ENCODE results near the gene TMBIM6.
"Not testable (repeated sequence)": the region's sequence is repeated elsewhere in the genome, so short reads cannot be mapped to it uniquely, and the experiment has no call there.

Gene TMBIM6

DNA sequence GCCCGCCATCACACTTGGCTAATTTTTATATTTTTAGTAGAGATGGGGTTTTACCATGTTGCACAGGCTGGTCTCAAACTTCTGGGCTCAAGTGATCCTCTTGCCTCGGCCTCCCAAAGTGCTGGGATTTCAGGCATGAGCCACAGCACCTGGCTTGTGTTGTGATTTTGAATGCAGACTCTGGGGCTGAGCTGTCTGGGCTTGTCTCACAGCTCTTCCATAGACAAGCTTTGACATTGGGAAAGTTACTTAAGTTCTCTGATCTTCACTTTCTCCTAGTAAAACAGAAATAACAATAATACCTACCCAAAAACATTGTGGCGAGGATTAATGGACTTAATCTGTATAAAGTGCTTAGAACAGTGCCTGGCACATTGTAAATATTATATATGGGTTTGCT lies 36.0 kb downstream of the TMBIM6 start:
- DNase-seq (ENCODE audit: low read depth): no peak

DNA sequence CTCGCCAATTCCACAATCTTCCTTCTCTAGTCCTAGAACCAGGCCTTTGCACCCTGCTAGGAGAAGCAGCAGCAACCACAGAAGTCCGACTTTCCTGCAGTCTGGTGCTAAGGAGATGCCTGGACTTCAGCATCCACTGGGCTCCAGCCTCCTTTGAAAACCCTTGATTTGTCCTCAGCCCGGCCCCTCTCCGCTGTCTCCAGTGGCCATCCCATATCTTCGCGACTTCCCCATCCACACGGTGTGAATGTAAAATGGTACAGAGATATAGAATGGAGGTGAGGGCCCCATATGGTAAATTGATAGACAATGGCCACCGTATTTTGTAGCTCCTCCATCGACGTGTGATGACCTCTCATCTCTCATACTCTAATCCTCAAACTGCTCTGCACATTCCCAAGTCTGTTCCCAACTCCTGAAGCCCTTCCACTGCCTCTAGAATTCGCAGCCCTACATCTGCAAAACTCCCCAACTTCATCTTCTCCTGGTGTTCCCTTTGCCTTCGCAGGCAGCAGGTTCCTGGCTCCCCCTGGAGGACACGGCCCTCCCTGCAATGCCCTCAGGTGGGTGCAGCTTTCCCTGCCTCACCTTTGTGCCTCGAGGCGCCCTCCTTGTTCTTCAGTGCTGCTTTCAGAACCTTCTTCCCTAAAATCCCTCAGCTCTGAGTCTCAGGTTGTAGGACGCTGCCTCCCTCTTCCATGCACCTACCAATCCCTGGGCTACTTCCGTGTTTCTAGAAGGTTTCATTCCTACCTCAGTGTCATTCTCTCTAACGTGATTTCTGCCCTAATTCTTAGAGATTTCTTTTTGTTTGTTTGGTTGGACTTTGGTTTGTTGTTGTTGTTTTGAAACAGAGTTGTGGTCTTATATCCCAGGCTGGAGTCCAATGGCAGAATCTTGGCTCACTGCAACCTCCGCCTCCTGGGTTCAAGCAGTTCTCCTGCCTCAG lies 36.7 kb downstream of the TMBIM6 start:
- DNase-seq (ENCODE audit: low read depth): peak; percentile 48

DNA sequence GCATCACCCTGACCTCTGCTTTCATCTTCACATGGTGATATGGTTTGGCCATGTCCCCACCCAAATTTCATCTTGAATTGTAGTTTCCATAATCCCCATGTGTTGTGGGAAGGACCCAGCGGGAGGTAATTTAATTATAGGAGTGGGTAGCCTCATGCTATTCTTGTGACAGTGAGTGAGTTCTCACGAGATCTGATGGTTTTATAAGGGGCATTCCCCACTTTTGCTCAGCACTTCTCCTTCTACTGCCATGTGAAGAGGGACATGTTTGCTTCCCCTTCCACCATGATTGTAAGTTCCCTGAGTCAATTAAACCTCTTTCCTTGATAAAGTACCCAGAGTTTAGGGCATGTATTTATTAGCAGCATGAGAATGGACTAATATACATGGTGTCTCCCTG lies 38.2 kb downstream of the TMBIM6 start:
- no peak for DNase-seq (ENCODE audit: low read depth)

DNA sequence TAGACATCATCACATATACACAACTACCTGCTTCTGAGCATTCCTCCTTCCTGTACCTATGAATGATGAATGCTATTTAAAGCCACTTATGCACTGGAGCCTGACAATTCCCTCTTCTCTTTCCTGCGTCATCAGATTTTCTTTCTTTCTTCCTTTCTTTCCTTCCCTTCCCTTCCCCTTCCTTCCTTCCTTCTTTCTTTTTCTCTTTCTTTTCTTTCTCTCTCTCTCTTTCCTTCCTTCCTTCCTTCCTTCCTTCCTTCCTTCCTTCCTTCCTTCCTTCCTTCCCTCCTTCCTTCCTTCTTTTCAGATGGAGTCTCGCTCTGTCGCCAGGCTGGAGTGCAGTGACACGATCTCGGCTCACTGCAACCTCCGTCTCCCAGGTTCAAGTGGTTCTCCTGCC lies 39.6 kb downstream of the TMBIM6 start:
- not testable (repeated sequence) for DNase-seq (ENCODE audit: low read depth)

DNA sequence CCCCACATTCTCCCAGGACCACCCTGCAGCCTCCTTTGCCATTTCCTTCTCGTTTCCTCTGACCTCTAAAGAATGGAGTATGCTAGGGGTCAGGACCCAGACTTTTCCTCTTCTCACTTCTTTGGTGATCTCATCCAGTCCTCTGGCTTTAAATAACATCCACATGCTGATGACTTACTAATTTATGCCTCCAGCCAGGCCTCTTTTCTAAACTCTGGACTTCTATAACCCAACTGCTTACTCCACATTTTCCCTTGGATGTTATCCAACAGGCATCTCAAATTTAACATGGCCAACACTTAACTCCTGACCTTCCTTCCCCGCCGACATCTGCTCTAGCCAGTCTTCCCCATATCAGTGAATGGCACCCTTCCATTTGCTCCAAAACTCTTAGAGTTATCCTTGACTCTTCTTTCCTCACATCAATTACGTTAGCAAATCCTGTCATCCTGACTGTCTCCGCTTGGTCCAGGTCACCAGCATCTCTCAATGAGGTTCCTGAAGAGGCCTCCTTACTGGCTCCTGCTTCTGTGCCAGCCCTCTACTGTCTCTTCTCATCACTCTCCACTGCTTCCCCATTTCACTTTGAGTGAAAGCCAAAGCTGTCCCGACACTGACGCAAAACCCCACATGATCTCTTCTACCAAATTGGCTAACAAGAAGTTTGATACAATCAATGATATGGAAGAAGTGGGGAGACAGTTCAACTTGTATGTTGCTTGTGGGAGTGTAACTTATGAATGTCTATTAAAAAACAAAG lies 42.7 kb downstream of the TMBIM6 start:
- no peak for DNase-seq (ENCODE audit: low read depth)

DNA sequence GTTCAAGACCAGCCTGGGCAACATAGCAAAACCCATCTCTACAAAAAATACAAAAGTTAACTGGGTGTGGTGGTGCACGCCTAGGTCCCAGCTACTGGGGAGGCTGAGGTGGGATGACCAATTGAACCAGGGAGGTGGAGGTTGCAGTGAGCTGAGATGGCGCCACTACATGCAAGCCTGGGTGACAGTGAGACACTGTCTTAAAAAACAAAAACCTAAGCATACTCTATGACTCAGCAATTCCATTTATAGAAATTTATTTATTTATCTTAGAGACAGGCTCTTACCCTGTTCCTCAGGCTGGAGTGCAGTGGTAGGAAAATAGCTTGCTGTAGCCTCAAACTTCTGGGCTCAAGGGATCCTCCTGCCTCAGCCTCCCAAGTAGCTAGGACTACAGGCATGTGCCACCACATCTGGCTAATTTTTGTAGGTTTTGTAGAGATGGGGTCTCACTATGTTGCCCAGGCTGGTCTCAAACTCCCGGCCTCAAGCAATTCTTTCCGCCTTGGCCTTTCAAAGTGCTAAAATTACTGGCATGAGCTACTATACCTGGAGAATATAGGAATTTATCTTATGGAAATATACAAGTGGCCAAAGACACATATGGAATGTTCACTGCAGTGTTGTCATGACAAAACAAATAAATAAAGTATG lies 43.5 kb downstream of the TMBIM6 start:
- DNase-seq (ENCODE audit: low read depth): no peak

DNA sequence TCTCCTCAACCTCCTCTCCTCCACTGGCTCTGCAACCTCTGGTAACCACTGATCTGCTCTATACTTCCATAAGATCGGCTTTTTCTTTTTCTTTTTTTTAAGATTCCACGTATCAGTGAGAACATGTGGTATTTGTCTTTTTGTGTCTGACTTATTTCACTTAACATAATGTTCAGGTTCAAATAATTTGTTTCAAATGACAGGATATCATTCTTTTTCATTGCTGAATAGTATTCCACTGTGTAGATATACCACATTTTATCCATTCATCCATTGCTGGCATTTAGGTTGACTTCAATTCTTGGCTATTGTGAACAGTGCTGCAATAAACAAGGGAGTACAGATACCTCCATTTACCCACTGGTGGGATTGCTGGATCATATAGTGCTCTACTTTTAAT lies 46.3 kb downstream of the TMBIM6 start:
- DNase-seq (ENCODE audit: low read depth): no peak

DNA sequence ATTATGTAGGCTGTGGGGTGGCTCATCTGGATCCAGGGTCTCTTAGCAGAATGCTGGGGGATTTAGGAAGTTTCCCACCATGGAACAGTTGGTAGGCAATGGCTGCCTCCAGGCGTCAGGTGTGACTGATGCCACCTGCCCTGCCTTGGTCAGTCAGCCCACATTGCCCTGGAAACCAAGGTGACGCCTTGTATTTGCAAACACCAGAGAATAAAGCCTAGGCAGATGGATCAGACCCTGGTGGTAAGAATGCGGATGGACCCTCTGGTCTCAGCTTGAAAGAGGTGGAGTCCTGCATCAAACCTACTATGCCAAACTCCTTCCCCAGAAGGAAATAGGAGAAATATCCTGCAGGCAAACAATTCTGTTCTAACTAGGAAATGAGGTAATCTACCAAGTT lies 48.6 kb downstream of the TMBIM6 start:
- no peak for DNase-seq (ENCODE audit: low read depth)

DNA sequence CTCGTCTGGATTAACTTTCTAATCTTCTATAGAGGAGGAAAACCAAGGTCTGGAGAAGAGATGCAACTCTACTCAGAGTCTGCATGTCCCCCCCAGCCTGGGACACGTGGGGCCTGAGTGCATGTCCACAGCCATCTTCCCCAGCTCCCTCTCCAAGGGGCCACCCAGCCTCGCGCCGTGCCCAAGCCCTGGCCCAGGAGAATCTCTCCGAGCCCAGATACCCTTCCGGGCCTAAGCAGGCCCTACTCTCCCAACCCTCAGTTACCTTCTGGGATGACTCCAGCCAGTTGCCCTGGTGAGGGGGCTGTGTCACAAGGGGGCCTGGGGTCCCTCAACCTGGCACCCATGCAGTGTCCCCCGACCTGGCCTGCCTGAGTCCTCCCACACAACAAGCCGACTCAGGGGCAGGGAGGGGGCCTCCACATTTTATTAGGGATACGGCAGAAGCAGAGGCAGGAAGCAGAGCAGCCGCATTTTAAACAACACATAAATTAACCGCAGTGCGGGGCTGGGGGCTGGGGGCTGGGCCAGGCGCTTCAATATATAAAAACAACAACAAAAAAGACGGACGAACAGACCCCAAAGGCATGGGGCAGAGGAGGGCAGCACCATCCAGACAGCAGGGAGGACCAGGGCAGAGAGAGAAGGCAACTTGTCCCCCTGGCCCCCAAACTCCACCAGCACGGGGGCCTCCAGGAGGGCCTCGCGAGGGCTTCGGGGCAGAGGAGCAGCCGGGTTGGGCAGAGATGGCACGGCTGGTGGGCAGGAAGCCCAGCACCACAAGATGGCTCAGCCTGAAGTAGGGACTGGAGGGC lies 49.6 kb downstream of the TMBIM6 start:
- no peak for DNase-seq (ENCODE audit: low read depth)

DNA sequence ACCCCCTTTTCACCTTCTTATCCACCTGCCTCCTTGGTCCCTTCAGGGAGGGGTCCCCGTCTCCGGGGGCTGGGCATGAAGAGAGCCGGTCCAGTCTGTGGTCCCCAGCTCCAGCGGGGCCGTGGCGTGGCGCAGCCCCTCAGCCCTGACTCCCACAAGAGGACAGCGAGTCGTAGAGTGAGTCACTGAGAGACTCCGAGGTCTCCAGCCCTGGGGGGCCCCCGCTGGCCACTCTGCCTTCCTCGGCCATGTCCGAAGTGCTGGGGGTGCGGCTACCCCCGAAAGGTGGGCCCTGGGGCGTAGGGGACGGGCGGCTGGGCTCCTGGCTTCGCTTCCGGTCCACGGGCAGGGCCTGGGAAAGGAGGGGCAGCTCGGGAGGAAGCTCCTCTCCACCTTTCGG lies 50.3 kb downstream of the TMBIM6 start:
- no peak for DNase-seq (ENCODE audit: low read depth)

DNA sequence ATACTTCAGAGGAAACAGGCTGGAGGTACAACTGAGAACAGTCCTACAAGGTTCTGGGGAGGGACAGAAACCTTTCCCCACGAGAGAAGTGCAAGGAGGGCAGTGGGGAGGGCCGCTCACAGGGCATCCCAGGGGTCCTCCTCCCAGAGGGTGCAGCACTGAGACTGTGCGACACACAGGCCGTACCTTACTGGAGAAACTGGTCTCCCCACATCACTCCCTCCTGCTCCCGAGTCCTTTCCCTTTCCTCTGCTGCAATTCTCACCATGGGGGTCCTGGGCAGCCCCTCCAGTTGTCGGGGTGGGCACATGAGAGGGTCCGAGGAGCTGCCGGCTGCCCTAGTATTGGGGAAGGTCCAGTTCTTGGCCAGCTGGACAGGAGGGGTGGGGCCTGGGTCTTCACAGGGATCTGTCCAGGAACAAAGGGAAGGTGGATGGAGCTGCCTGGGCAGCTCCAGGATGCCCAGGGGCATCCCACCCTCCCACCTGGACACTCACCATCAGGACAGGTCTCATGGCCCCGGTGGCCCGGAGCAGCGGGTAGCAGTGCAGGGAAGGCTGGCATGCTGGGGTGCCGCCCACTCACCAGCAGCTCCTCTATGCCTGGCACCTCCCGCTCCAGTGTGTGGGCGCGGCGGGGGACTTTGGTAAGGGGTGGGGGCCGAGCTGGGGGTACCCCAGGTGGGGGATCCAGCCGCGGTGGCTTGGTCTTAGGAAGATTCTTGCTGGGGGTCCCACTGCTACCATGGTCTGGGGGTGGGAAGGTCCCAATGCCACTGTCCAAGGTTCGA lies 51.0 kb downstream of the TMBIM6 start:
- no peak for DNase-seq (ENCODE audit: low read depth)

DNA sequence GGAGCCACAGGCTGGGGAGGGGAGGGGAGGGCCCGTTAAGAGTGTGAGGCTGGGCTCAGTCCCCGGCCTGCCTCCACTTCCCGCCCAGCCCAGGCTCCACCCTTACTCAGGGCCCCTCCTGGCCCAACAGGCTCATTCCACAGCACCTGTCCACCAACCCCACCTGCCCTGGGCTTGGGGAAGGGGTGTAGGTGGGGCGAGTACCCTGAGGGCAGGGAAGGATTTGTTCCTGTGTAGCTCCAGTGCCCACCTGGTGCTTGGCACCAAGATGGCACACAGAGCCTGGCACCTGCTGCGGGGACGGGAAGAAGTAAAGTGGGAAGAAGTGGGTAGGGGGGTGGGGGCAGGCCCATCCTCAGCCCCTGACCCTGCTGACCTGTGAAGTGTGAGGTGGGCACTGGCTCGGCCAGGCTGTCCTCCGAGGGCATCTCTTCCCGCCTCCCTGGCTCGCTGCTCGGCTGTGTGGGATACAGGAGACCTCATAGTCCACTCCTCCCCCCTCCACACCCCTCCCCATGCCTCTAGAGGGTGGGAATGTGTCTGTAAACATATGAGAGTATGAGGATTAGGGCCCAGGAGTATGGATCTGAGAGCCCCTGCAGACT lies 51.7 kb downstream of the TMBIM6 start:
- DNase-seq (ENCODE audit: low read depth): no peak

DNA sequence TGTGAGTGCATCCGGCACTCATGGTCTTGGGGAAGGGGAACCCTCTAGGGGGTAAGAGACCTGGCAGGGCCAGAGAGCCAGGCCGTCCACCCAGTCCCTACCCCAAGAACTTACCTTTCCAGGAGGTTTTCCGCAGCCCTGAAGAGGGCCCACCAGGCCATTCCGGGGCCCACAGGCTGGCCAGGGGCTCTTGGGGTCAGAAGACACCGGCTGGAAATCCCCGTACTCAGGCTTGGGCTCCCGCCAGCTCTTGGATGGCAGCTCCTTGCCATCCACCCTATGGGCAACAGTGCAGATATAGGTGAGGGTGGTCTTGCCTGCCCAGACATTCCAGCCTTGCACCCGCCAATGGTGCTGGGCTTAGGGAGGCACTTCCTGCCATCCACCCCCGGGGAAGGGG lies 52.3 kb downstream of the TMBIM6 start:
- DNase-seq (ENCODE audit: low read depth): no peak

DNA sequence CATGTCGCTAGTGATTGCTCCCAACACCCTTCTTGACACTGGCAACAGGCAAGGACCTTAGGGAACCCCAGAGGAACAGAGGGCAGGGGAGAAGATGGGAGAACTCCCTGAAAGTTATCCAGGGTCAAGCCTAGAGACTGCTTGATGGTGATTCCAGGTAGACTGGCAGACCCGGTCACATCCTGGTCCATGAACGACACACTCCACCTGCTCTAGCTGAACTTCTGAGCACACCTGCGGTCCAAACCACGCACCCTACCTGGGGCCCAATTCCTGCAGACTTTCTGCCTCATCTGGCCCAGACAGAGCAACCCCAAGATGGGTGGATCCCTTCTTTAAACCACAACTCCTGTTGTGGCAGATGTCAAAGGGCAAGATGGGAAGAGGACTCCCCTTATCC lies 52.7 kb downstream of the TMBIM6 start:
- DNase-seq (ENCODE audit: low read depth): no peak

DNA sequence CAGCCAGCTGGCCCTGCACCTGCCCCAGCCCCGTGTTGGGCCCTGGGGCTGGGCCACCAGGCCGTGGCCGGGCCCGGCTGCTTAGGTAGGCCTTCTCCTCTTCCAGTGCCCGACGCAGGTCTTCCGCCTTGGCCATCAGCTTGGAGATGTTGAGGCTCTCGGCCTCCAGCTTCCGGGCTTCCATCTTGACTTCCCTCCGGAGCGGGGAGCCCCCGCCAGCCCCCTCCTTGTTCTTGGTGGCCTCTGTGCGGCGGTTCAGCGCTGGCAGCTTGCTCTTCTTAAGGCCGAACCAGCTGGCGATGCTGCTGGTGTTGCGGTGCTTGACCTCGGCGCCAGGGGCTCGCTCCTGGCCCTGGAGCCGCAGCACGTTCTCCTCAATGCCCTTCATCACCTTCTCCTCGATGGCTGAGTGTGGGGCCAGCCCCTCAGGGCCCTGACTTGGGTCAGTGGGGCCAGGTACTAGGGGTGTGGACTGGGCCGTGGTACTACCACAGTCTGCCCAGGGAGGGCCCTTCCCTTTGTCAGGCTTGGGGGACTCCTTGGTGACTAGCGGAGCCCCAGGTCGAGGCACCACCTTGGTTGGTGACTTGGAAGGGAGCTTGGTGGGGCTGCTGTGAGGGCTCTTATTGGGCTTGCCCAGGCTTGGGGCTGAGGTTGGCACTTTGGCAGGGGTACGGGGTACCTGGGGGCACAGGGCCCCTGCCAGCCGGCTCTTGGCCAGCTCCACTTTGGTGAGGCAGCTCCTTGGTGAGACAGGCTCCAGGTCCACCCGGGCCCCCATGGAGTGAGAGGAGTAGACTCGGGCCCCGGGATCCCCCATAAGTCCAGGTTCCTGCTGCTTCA lies 53.7 kb downstream of the TMBIM6 start:
- DNase-seq (ENCODE audit: low read depth): no peak

DNA sequence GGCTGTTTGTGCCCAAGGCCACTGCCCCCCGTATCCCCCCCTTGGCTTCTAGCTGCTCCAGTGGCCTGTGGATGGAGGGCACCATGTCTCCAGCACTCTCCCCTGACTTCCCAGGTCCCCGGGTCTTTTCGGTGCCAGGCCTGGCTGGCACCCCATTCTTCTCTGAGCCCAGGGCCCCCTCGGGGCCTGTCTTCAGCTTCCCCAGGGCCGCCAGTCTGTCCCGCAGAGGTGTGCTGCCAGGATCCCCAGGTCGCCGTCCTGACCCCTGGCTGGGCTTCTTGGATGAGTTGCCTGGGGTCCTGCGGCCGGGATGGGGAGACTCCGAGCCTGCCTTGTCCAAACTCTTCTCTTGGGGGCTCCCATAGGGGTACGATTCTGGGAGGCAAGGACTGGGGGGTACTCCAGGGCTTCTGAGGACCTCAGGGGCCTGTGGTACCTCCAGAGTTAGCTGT lies 54.3 kb downstream of the TMBIM6 start:
- no peak for DNase-seq (ENCODE audit: low read depth)

DNA sequence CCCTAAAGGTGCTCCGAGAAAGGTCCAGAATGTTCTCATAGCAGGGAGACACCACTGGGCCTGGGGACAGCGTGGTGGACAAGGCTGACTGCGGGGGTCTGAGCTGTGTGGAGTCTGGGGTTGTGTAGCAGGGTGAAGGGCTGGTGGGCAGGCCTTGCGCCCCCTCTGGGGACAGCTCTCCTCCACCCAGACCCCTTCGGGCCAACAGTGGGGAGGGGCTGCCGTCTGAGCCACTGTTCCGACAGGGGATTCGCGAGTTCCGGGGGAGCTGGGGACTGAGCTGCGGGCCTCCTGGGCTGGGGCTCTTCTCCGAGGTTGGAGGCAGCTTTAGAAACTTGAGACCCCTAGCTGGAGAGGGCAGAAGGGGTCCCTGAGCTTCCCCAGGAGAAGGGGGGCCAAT lies 54.8 kb downstream of the TMBIM6 start:
- no peak for DNase-seq (ENCODE audit: low read depth)

DNA sequence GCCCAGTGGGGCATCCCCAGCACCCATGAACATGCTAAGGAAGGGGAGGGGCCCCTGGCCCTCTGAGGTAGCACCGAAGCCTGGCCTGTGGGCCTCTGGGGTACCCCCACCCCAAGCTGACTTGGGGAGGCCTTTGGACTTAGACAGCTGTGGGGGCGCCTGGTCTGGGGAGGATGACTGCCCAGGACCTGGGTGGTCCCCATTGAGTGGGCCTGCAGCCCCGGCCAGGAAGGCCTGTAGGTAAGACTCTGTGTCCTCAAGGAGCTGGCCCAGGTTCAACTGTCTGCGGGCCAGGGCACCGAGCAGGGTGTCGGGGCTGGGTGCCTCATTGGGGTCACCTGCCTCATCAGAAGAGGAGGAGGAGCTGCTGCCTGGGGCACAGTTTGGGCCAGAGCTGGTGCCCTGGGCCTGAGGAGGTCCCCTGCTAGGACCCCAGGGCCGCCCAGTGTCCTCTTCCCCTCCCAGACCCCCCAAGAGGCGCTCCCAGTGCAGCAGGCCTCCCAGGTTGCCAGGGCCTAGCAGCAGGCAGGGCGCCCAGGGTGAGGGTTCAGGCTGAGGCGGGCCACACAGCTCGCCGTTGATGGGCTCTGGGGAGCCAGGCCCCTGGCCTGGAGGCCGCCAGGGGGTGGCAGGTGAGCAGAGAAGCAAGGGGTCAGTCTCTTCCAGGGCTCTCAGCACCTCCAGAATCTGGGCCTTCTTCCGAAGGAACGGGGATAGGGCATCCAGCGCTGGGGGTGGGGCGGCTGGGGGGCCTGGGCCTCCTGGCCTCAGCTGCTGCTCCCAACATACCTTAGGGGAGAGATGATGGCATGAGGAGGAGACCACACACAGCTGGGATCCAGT lies 55.5 kb downstream of the TMBIM6 start:
- DNase-seq (ENCODE audit: low read depth): no peak

DNA sequence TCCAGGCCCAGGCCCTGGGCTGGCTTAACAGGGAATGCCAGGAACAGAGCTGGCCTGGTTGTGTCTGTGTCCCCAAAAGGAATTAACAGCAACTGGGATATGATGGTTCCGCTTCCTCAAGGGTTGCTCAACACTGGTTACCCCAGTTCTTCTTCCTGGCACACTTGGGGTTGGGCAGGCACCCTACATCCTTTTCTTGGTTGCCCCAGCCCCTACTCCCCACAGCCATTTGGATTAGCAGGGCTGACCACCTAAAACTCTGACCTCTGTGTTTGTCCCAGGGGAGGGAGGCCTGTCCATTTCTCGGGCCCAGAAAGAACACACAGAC lies 56.1 kb downstream of the TMBIM6 start:
- DNase-seq (ENCODE audit: low read depth): no peak

Measured in stimulated activated CD8-positive, alpha-beta memory T cell treated with anti-CD3 and anti-CD28 coated beads, Interleukin-12 subunit alpha, Interleukin-12 subunit beta, amount 100 ng/mL, for 4 hours (primary cell).